Glomerular visceral epithelial cell (primary cell): ENCODE measurements around the gene CSTB.
A peak's percentile ranks its signal among the peaks of the same experiment; 100 is the strongest.

ENCODE experiments used
- DNase-seq: peaks from one replicate; pipeline ENCODE4 v3.0.0-alpha.2; 2016; ENCODE audit errors: extremely low spot score

The CSTB gene

GRCh38 chr21:43731476-43731875 is 44.6 kb downstream of the CSTB start:
- no peak for DNase-seq

GRCh38 chr21:43728467-43729390 is 47.4 kb downstream of the CSTB start:
- DNase-seq: peak; percentile 99

GRCh38 chr21:43728154-43728466 is 48.0 kb downstream of the CSTB start:
- DNase-seq: no peak

- DNase-seq: peak; percentile 77
Measured at GRCh38 chr21:43727519-43728153, 48.5 kb downstream of the CSTB start.

GRCh38 chr21:43726686-43727518 is 49.2 kb downstream of the CSTB start:
- peak; percentile 42 for DNase-seq
